Measurements from ENCODE around the gene MGAT2.
"Not testable (repeated sequence)": the region's sequence is repeated elsewhere in the genome, so short reads cannot be mapped to it uniquely, and the experiment has no call there.

The MGAT2 gene

DNA sequence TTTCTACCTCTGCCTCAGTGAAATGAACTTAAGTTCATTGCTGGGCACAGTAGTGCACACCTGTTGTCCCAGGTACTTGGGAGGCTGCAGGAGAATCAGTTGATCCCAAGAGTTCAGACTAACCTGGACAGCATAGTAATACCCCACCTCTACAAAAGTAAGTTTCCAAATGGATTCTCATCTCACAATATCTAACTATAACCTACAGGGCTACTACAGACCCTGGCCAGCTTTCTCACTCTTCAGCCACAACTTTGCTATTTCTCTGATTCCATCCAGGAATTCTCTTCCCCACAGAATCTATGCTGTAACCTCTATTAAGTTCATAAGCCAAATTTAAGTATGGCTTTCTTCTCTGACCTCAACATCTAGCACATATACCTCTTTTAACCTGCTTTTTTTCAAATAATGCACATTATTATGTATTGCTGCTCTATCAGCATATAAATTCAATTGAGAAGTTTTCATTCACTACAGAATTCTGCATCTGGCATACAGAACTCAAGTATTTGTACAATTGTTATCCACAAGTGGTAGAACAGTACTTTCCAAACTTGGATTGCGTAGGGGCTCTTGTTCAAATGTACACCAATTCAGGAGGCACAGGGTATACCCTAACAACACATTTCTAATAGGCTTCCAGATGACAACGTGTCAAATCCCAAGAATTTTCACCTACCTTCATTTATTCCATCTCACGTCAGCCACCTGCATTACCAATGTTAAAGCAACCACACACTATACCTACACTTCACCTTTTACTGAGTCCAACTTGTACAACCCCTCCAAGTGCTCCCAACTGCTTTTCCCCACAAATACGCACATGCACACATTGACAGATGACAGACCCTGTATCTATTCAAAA is 38.3 kb upstream of the MGAT2 start:
- POLR2A ChIA-PET (ENCODE audit: low non-redundant PET), result no interaction called here
- no peak for DNase-seq (ENCODE audit: low spot score)
- CTCF ChIA-PET, result no interaction called here
- H3K27ac ChIP-seq, result no peak overlapping the region
- TF ChIP-seq CTCF (conservative IDR thresholded peaks at IDR 0.05; ENCODE audit: low read depth), result no peak

DNA sequence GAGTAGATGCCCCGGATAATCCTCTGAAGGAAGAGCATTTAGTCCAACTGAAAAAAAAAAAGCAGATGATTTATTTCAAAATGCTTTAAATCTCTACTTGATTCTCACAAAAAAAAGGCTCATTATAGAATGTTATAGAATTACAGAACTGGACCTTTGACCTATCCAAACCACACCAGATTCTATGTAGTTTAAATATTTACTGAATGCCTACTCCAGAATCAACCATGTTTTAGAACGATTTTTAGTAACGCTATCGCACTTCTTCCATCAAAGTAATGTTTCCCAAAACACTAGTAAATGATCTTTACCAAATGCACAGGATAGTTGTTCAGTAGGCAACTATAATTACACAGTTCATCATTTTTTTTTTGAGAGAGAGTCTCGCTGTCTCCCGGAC is 37.0 kb upstream of the MGAT2 start:
- ChIA-PET CTCF (no interaction called here), POLR2A (ENCODE audit: low non-redundant PET) (no interaction called here)
- H3K27ac ChIP-seq, result peak overlapping the region; percentile 91

DNA sequence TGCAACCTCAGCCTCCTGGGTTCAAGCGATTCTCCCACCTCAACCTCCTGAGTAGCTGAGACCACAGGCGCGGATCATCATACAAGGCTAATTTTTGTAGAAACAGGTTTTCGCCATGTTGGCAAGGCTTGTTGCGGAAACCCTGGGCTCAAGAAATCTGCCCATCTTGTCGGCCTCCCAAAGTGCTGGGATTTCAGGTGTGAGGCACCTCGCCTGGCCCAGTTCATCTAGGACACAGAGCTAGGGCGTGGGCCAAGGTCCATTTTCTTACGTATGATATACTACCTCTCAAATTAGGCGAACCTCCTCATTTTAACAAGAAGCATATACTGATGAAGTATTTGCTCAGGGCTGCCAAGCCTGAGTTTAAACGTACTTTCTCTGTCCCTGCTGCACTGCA is 36.5 kb upstream of the MGAT2 start:
- H3K27ac ChIP-seq, result peak overlapping the region; percentile 91
- ChIA-PET CTCF (no interaction called here), POLR2A (ENCODE audit: low non-redundant PET) (no interaction called here)
- no peak for DNase-seq (ENCODE audit: low spot score)
- no peak for TF ChIP-seq CTCF (conservative IDR thresholded peaks at IDR 0.05; ENCODE audit: low read depth)

More for the DNA sequence above, 37.0 kb upstream of the MGAT2 start:
- DNase-seq (ENCODE audit: low spot score), result no peak
- no peak for TF ChIP-seq CTCF (conservative IDR thresholded peaks at IDR 0.05; ENCODE audit: low read depth)

GRCh38 chr14:49584981-49585640 is 35.5 kb upstream of the MGAT2 start:
- not testable (repeated sequence) for DNase-seq (ENCODE audit: low spot score)
- H3K27ac ChIP-seq, result peak overlapping the region; percentile 91
- ChIA-PET CTCF (interaction anchor here (0.6 to 0.7 kb wide), 2 partner anchors 1279 to 1812 kb away, joined by 3 to 4 read pairs; no protein-coding TSS in a partner anchor), POLR2A (ENCODE audit: low non-redundant PET) (interaction anchor here (0.7 to 2.5 kb wide), 2 partner anchors 20 to 35 kb away, joined by 3 to 10 read pairs; partner anchors contain the start of genes MGAT2 and RPL36AL)

- POLR2A ChIA-PET (ENCODE audit: low non-redundant PET), result interaction anchor here (0.6 to 2.5 kb wide), 2 partner anchors 35 to 276 kb away, joined by 3 to 10 read pairs; partner anchors contain the start of genes MGAT2 and RPL36AL
- CTCF ChIA-PET, result interaction anchor here (0.7 to 1.9 kb wide), 5 partner anchors 9 to 125 kb away, joined by 3 to 7 read pairs (median 4); partner anchors contain the start of gene LRR1
- peak within 1 kb of the TSS; percentile 91 for H3K27ac ChIP-seq
- peak; percentile 96 for DNase-seq (ENCODE audit: low spot score)
- no peak for TF ChIP-seq CTCF (conservative IDR thresholded peaks at IDR 0.05; ENCODE audit: low read depth)
Observed at GRCh38 chr14:49585803-49586672, 34.6 kb upstream of the MGAT2 start, which contains the start of gene RPS29. TSS of gene RPS29 (minus strand) at chr14:49586380. CDS start at chr14:49586346, 34 bp downstream.

DNA sequence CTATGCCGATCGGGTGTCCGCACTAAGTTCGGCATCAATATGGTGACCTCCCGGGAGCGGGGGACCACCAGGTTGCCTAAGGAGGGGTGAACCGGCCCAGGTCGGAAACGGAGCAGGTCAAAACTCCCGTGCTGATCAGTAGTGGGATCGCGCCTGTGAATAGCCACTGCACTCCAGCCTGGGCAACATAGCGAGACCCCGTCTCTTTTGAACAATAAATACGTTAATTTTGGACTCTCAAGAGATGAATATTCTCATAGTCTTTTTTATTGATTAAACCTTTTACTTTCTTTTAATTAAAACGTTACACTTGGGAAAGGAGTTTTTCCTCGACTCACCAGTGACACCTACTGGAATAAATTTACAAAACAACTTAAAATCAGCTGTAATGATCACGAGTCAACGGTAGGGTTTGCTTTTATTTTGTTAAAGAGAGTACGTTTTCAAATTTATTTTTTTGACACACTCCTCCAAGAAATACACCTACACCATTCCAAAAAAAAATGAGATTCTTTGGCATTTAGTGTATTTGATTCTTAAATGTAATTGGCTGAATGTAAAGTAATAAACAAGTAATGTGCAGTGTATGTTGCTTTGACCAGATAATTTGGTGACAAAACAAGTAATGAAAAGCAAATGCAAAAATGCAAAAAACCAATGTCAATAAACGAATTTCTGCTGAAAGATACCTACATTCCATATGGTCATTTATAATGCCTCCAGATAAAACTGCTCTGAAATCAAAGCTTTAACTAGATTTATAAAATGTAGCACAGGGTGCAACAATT is 33.7 kb upstream of the MGAT2 start:
- POLR2A ChIA-PET (ENCODE audit: low non-redundant PET), result interaction anchor here (0.6 to 2.5 kb wide), 2 partner anchors 34 to 275 kb away, joined by 3 to 10 read pairs; partner anchors contain the start of genes MGAT2 and RPL36AL
- peak; percentile 92 for TF ChIP-seq CTCF (conservative IDR thresholded peaks at IDR 0.05; ENCODE audit: low read depth)
- H3K27ac ChIP-seq, result peak overlapping the region; percentile 91
- CTCF ChIA-PET, result interaction anchor here (0.6 to 1.9 kb wide), 10 partner anchors 9 to 1182 kb away, joined by 3 to 7 read pairs (median 4); partner anchors contain the start of genes LRR1 and RPL36AL
- DNase-seq (ENCODE audit: low spot score), result peak; percentile 52

Data from RWPE1 (cell line).